HFF-Myc (cell line): ENCODE data around the gene SMARCA2.

ENCODE experiments used
- DNase-seq: peaks from one replicate; pipeline ENCODE4 v3.0.0-alpha.2; 2011; ENCODE audit warnings: low read depth; ENCODE audit errors: extremely low read depth
- H3K4me3 ChIP-seq: replicated peaks from 2 replicates; pipeline ENCODE4 v1.5.1; 2011; ENCODE audit warnings: low read depth, mild to moderate bottlenecking, control low read depth, low read length
- TF ChIP-seq, protein P1 (sequence below): IDR thresholded peaks from 2 replicates; pipeline ENCODE4 v1.5.1; 2012; ENCODE audit warnings: mild to moderate bottlenecking, low read depth, low read length, control low read depth; ENCODE audit errors: missing control alignments

The SMARCA2 gene

DNA sequence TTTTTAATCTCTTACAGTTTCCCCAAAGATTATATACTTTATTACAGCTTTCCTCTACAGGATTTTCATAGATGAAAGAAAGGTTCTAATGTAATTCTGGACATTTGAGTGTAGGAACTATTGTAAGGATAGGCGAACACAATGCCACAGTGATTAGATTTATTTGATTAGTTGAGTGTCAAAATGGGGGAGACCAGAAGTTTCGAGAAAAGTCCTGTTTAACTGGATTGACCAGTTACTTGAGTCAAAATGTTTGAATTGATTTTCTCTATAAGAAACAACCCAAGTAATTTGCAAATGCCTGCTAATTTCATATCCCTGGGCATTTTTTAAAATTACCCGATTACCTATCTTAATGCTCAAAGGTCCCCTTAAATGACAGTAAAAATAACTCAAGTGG, 50.6 kb downstream of the SMARCA2 start:
- DNase-seq: no peak
- TF ChIP-seq, protein P1, sequence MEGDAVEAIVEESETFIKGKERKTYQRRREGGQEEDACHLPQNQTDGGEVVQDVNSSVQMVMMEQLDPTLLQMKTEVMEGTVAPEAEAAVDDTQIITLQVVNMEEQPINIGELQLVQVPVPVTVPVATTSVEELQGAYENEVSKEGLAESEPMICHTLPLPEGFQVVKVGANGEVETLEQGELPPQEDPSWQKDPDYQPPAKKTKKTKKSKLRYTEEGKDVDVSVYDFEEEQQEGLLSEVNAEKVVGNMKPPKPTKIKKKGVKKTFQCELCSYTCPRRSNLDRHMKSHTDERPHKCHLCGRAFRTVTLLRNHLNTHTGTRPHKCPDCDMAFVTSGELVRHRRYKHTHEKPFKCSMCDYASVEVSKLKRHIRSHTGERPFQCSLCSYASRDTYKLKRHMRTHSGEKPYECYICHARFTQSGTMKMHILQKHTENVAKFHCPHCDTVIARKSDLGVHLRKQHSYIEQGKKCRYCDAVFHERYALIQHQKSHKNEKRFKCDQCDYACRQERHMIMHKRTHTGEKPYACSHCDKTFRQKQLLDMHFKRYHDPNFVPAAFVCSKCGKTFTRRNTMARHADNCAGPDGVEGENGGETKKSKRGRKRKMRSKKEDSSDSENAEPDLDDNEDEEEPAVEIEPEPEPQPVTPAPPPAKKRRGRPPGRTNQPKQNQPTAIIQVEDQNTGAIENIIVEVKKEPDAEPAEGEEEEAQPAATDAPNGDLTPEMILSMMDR: no peak
- no peak overlapping the region for H3K4me3 ChIP-seq

GRCh38 chr9:2066312-2067273, 51.4 kb downstream of the SMARCA2 start:
- no peak for DNase-seq
- TF ChIP-seq, protein P1: peak; percentile 9
- no peak overlapping the region for H3K4me3 ChIP-seq

DNA sequence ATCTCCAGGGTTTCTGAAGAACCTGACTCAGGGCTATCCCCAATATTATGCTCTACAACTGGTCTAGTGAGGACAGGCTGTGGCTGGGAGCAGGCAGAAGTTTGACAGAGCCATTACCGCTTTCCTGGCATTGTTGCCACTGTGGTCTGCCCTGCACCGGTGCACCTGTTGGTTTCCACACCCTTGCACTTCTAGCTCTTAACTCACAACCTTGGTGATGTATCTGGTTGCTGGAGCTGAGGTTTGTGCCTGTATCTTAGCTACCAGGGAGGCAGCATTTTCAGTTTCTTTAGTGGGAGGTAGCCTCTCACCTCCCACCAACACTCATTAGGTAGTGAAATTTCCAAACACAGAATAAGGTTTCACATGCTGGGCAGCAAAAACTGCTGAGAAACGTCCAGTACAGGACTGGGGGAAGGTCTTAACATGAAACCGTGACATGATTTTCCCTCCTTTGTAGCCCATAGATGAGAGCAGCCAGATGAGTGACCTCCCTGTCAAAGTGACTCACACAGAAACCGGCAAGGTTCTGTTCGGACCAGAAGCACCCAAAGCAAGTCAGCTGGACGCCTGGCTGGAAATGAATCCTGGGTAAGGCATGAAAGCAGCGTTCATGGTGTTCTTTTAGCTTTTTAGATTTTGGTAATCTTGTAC, 57.7 kb downstream of the SMARCA2 start:
- DNase-seq: no peak
- TF ChIP-seq, protein P1: no peak
- no peak overlapping the region for H3K4me3 ChIP-seq

DNA sequence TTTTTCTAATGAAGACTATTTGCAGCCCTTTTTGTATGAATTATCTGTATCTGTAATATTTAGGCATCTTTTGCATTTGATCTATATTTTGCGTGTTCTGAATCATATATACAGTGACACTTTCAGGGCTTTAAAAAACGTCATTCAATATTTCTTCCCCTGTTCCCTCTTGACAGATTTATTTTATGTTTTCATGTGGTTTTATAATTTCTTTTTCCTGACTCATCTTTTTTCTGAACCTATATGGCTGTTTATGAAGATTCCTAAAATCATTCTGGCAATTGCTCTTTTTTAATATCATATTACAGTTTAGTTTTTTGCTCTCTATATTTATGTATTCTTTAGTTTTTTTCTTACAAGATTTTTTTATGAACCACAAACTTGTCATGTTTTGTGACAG, 67.6 kb downstream of the SMARCA2 start:
- DNase-seq: no peak
- H3K4me3 ChIP-seq: no peak overlapping the region
- TF ChIP-seq, protein P1: no peak

DNA sequence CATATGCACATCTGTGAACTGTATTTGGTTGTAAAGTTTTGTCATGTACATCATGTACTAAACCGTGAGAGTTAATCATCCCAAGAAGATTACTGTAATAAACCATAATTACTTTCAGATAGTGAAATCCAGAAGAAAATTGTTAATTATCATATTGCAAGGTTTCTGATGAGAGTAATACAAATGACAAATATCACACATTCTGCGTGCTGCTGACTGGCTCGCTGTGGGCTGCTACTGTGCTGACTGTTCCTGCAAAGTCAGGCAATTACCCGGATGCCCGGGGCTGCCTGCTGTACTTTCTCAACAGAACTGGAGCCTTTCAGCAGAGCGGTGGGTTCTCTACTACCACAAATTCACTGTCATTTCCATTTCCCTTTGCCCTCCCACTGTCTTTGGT, 68.3 kb downstream of the SMARCA2 start:
- DNase-seq: no peak
- TF ChIP-seq, protein P1: no peak
- H3K4me3 ChIP-seq: no peak overlapping the region

- H3K4me3 ChIP-seq: no peak overlapping the region
- DNase-seq: peak; percentile 73
- TF ChIP-seq, protein P1: no peak
Observed at GRCh38 chr9:2085716-2086115, 70.6 kb downstream of the SMARCA2 start.
